HEK293 (cell line): Measurements from ENCODE around the gene NAPB.

Experiments used
- CTCF ChIA-PET: fragments of 350-600 bp; formaldehyde crosslinking; extraction: SDS; loops from one replicate; lab custom pipeline; 2021; ENCODE audit warnings: antibody characterized with exemption; lab: Yijun Ruan, JAX
- POLR2A ChIA-PET: fragments of 300-600 bp; formaldehyde crosslinking; extraction: SDS; loops from one replicate; lab custom pipeline; 2020; ENCODE audit warnings: antibody characterized with exemption, inconsistent platforms; lab: Yijun Ruan, JAX
- H3K27ac ChIP-seq: fragments of 200-500 bp; sonication (Bioruptor generic); 2 replicates; pipeline ENCODE4 v1.5.1; 2014; ENCODE audit warnings: low read depth, low read length, control low read depth, inconsistent platforms; ENCODE audit errors: extremely low read depth
- H3K36me3 ChIP-seq, 2 experiments: fragments of 200-500 bp in 1 of 2; sonication (Bioruptor generic) in 1 of 2; 1 replicate in 1 of 2; 2 replicates in 1 of 2; pipeline ENCODE4 v1.5.1; 2014 to 2017; ENCODE audit warnings: inconsistent platforms in 2 of 2, low read length in 2 of 2; ENCODE audit not compliant: control insufficient read depth in 2 of 2, insufficient read depth in 1 of 2
- H3K4me1 ChIP-seq: fragments of 200-500 bp; sonication (Bioruptor generic); 2 replicates; pipeline ENCODE4 v1.5.1; 2014; ENCODE audit warnings: mild to moderate bottlenecking, low read length, inconsistent platforms; ENCODE audit not compliant: control insufficient read depth, insufficient read depth
- H3K4me3 ChIP-seq: 2 replicates; pipeline ENCODE4 v1.5.1; 2011; ENCODE audit warnings: low read depth, mild to moderate bottlenecking, control low read depth, low read length, moderate library complexity
- H3K9me3 ChIP-seq: fragments of 200-500 bp; sonication (Bioruptor generic); 2 replicates; pipeline ENCODE4 v1.5.1; 2014; ENCODE audit warnings: low read depth, low read length, inconsistent platforms; ENCODE audit not compliant: control insufficient read depth, insufficient read depth
- FEZF1 ChIP-seq: fragments of 450-650 bp; formaldehyde crosslinking; IDR thresholded peaks from 2 replicates; pipeline ENCODE4 v1.5.1; 2016; ENCODE audit warnings: missing biosample characterization, missing genetic modification characterization
- HOXA7 ChIP-seq: sonication (generic); formaldehyde crosslinking; IDR thresholded peaks from 2 replicates; pipeline ENCODE4 v1.8.1; 2022; ENCODE audit warnings: missing genetic modification reagents, borderline replicate concordance
- MYNN ChIP-seq: fragments of 450-650 bp; formaldehyde crosslinking; IDR thresholded peaks from 2 replicates; pipeline ENCODE4 v1.5.1; 2016; ENCODE audit warnings: missing biosample characterization, missing genetic modification characterization, borderline replicate concordance
- MZF1 ChIP-seq: fragments of 450-650 bp; formaldehyde crosslinking; IDR thresholded peaks from 2 replicates; pipeline ENCODE4 v1.5.1; 2017; ENCODE audit warnings: missing biosample characterization, missing genetic modification characterization, borderline replicate concordance
- PRDM4 ChIP-seq: fragments of 450-650 bp; formaldehyde crosslinking; IDR thresholded peaks from 2 replicates; pipeline ENCODE4 v1.5.1; 2017; ENCODE audit warnings: missing biosample characterization, missing genetic modification characterization
- RBAK ChIP-seq: fragments of 450-650 bp; formaldehyde crosslinking; IDR thresholded peaks from 2 replicates; pipeline ENCODE4 v1.5.1; 2016; ENCODE audit warnings: missing biosample characterization, missing genetic modification characterization
- TRIM28 ChIP-seq: IDR thresholded peaks from 2 replicates; pipeline ENCODE4 v1.6.1; 2011; ENCODE audit warnings: low read length, control low read depth, borderline replicate concordance
- ZBTB10 ChIP-seq: fragments of 450-650 bp; formaldehyde crosslinking; IDR thresholded peaks from 2 replicates; pipeline ENCODE4 v1.5.1; 2016; ENCODE audit warnings: missing biosample characterization, missing genetic modification characterization
- ZBTB26 ChIP-seq: fragments of 450-650 bp; formaldehyde crosslinking; optimal IDR thresholded peaks from 2 replicates; pipeline ENCODE3; 2016; ENCODE audit warnings: missing biosample characterization, mild to moderate bottlenecking, missing genetic modification characterization
- ZBTB48 ChIP-seq: fragments of 450-650 bp; formaldehyde crosslinking; IDR thresholded peaks from 2 replicates; pipeline ENCODE4 v1.5.1; 2016; ENCODE audit warnings: missing biosample characterization, missing genetic modification characterization
- ZIC2 ChIP-seq: fragments of 450-650 bp; formaldehyde crosslinking; IDR thresholded peaks from 2 replicates; pipeline ENCODE4 v1.5.1; 2016; ENCODE audit warnings: missing biosample characterization, missing genetic modification characterization
- ZNF133 ChIP-seq: fragments of 450-650 bp; formaldehyde crosslinking; IDR thresholded peaks from 2 replicates; pipeline ENCODE4 v1.5.1; 2016; ENCODE audit warnings: missing biosample characterization, missing genetic modification characterization
- ZNF175 ChIP-seq: fragments of 450-650 bp; formaldehyde crosslinking; IDR thresholded peaks from 2 replicates; pipeline ENCODE4 v1.5.1; 2016; ENCODE audit warnings: missing biosample characterization, missing genetic modification characterization
- ZNF211 ChIP-seq: fragments of 450-650 bp; formaldehyde crosslinking; IDR thresholded peaks from 2 replicates; pipeline ENCODE4 v1.5.1; 2016; ENCODE audit warnings: low read depth, missing biosample characterization, missing genetic modification characterization
- ZNF214 ChIP-seq: fragments of 450-650 bp; formaldehyde crosslinking; IDR thresholded peaks from 2 replicates; pipeline ENCODE4 v1.5.1; 2017; ENCODE audit warnings: missing biosample characterization, mild to moderate bottlenecking, missing genetic modification characterization, borderline replicate concordance
- ZNF221 ChIP-seq: fragments of 450-650 bp; formaldehyde crosslinking; IDR thresholded peaks from 2 replicates; pipeline ENCODE4 v1.5.1; 2017; ENCODE audit warnings: missing biosample characterization, missing genetic modification characterization, borderline replicate concordance
- ZNF223 ChIP-seq: fragments of 450-650 bp; formaldehyde crosslinking; IDR thresholded peaks from 2 replicates; pipeline ENCODE4 v1.5.1; 2016; ENCODE audit warnings: missing biosample characterization, missing genetic modification characterization
- ZNF23 ChIP-seq: fragments of 450-650 bp; formaldehyde crosslinking; IDR thresholded peaks from 2 replicates; pipeline ENCODE4 v1.5.1; 2016; ENCODE audit warnings: missing biosample characterization, missing genetic modification characterization, borderline replicate concordance
- ZNF239 ChIP-seq: fragments of 450-650 bp; formaldehyde crosslinking; IDR thresholded peaks from 2 replicates; pipeline ENCODE4 v1.5.1; 2016; ENCODE audit warnings: missing biosample characterization, missing genetic modification characterization
- ZNF335 ChIP-seq: fragments of 450-650 bp; formaldehyde crosslinking; conservative IDR thresholded peaks from 2 replicates; pipeline ENCODE4 v1.5.1; 2016; ENCODE audit warnings: missing biosample characterization, missing genetic modification characterization
- ZNF354C ChIP-seq: fragments of 450-650 bp; formaldehyde crosslinking; IDR thresholded peaks from 2 replicates; pipeline ENCODE4 v1.5.1; 2016; ENCODE audit warnings: missing biosample characterization, missing genetic modification characterization, low read depth, borderline replicate concordance
- ZNF366 ChIP-seq: fragments of 450-650 bp; formaldehyde crosslinking; conservative IDR thresholded peaks from 2 replicates; pipeline ENCODE4 v1.5.1; 2016; ENCODE audit warnings: missing biosample characterization, missing genetic modification characterization
- ZNF398 ChIP-seq: fragments of 450-650 bp; formaldehyde crosslinking; IDR thresholded peaks from 2 replicates; pipeline ENCODE4 v1.5.1; 2017; ENCODE audit warnings: missing biosample characterization, missing genetic modification characterization
- ZNF404 ChIP-seq: fragments of 450-650 bp; formaldehyde crosslinking; IDR thresholded peaks from 2 replicates; pipeline ENCODE4 v1.5.1; 2017; ENCODE audit warnings: missing biosample characterization, missing genetic modification characterization
- ZNF416 ChIP-seq: fragments of 450-650 bp; formaldehyde crosslinking; IDR thresholded peaks from 2 replicates; pipeline ENCODE4 v1.5.1; 2016; ENCODE audit warnings: missing biosample characterization, missing genetic modification characterization
- ZNF549 ChIP-seq: fragments of 450-650 bp; IDR thresholded peaks from 2 replicates; pipeline ENCODE4 v1.5.1; 2018; ENCODE audit warnings: missing biosample characterization, missing genetic modification characterization, mild to moderate bottlenecking, inconsistent platforms, moderate library complexity
- ZNF585B ChIP-seq: fragments of 450-650 bp; formaldehyde crosslinking; IDR thresholded peaks from 2 replicates; pipeline ENCODE4 v1.5.1; 2016; ENCODE audit warnings: missing biosample characterization, missing genetic modification characterization
- ZNF629 ChIP-seq: fragments of 450-650 bp; formaldehyde crosslinking; IDR thresholded peaks from 2 replicates; pipeline ENCODE4 v1.5.1; 2017; ENCODE audit warnings: missing biosample characterization, missing genetic modification characterization
- ZNF664 ChIP-seq: fragments of 450-650 bp; formaldehyde crosslinking; IDR thresholded peaks from 2 replicates; pipeline ENCODE4 v1.5.1; 2016; ENCODE audit warnings: missing biosample characterization, missing genetic modification characterization
- ZSCAN23 ChIP-seq: fragments of 450-650 bp; formaldehyde crosslinking; IDR thresholded peaks from 2 replicates; pipeline ENCODE4 v1.5.1; 2016; ENCODE audit warnings: missing biosample characterization, missing genetic modification characterization
- ZXDB ChIP-seq: fragments of 450-650 bp; formaldehyde crosslinking; IDR thresholded peaks from 2 replicates; pipeline ENCODE4 v1.5.1; 2016; ENCODE audit warnings: missing biosample characterization, missing genetic modification characterization

NAPB gene

GRCh38 chr20:23357767-23358562, 63.3 kb downstream of the NAPB start:
- H3K4me3 ChIP-seq, result peak overlapping the region; percentile 76
- H3K4me1 ChIP-seq, result peaks cover 7% of the 10 kb centered on the region; the same call in 1 of the 2 replicates
- peak overlapping the region; percentile 86 for H3K27ac ChIP-seq
- ChIA-PET POLR2A (interaction anchor here (0.8 to 2.8 kb wide), 10 partner anchors 8 to 298 kb away, joined by 3 to 30 read pairs (median 4); partner anchors contain the start of genes NAPB and NXT1), CTCF (interaction anchor here (1.2 kb wide), 1 partner anchor 8 kb away, joined by 7 read pairs; no protein-coding TSS in a partner anchor)
- H3K36me3 ChIP-seq, result peaks cover 0 to 31% of the 10 kb centered on the region in 2 experiments; a peak in 2 of 3 replicates
- no peaks in the 10 kb centered on the region for H3K9me3 ChIP-seq
- TF ChIP-seq ZNF221 (tag by site-specific recombination) (no peak), ZNF133 (tag by site-specific recombination) (no peak), ZBTB48 (tag by site-specific recombination) (no peak), RBAK (tag by site-specific recombination) (no peak), ZNF404 (no peak), ZNF629 (tag by site-specific recombination) (peak; percentile 88), ZNF223 (peak; percentile 70; the same call in 1 of the 2 replicates), ZNF239 (tag by site-specific recombination) (no peak), ZBTB10 (tag by site-specific recombination) (0 out of 2 replicates have a peak, but pooled peaks have one; percentile 28), ZBTB26 (tag by site-specific recombination) (peak; percentile 83), MYNN (tag by site-specific recombination) (no peak), ZIC2 (0 out of 2 replicates have a peak, but pooled peaks have one; percentile 33), TRIM28 (no peak; the same call in 1 of the 2 replicates), ZNF398 (no peak), ZNF549 (tag by site-specific recombination) (no peak), ZXDB (peak; percentile 62), ZNF354C (no peak), ZNF585B (tag by site-specific recombination) (no peak), FEZF1 (tag by site-specific recombination) (no peak), MZF1 (tag by site-specific recombination) (no peak), ZNF23 (no peak), ZSCAN23 (tag by site-specific recombination) (no peak), ZNF416 (tag by site-specific recombination) (no peak), HOXA7 (no peak), ZNF211 (no peak), ZNF335 (tag by site-specific recombination) (peak; percentile 93), ZNF175 (tag by site-specific recombination) (no peak), ZNF366 (tag by site-specific recombination) (no peak; the same call in 1 of the 2 replicates), PRDM4 (tag by site-specific recombination) (peak; percentile 9; the same call in 1 of the 2 replicates), ZNF214 (tag by site-specific recombination) (no peak), ZNF664 (tag by site-specific recombination) (no peak)
